IMR-90 (cell line): ENCODE data around the gene MYO3B. TPM values are rescaled to one million over a fixed set of nuclear protein-coding genes. Genes with fewer than 3 reads are reported as not detected.

Experiments
- ATAC-seq: fragments of 200-7000 bp; cut with Tn5 transposase; 2 replicates; pipeline ENCODE4 v1.9.1; 2020; ENCODE audit warnings: low read depth, mild to moderate bottlenecking, moderate library complexity
- BruUV-seq: library from RNA; stranded (reverse); fragments of 400-500 nt; replicated peaks from 2 replicates; lab custom pipeline; 2021; lab: Mats Ljungman, UMichigan
- CTCF ChIA-PET: fragments of 300-600 bp; formaldehyde crosslinking; extraction: SDS; loops from one replicate; lab custom pipeline; 2021; ENCODE audit warnings: antibody characterized with exemption; lab: Yijun Ruan, JAX
- POLR2A ChIA-PET: fragments of 300-600 bp; sonication (Branson Sonifier 250); formaldehyde crosslinking; loops from one replicate; lab custom pipeline; 2022; ENCODE audit warnings: antibody characterized with exemption; ENCODE audit not compliant: unreplicated experiment; lab: Charles Lee
- DNase-seq: peaks from one replicate; pipeline ENCODE4 v3.0.0; 2013
- H2AFZ ChIP-seq: replicated peaks from 2 replicates; pipeline ENCODE3; 2013; ENCODE audit warnings: low read length, mild to moderate bottlenecking; ENCODE audit not compliant: poor library complexity
- H2AK5ac ChIP-seq: 2 replicates; pipeline ENCODE4 v1.6.1; 2013; ENCODE audit warnings: low read depth, low read length, inconsistent platforms
- H2AK9ac ChIP-seq: replicated peaks from 2 replicates; pipeline ENCODE3; 2013; ENCODE audit warnings: mild to moderate bottlenecking, low read depth, low read length, moderate library complexity; ENCODE audit not compliant: poor library complexity
- H2BK120ac ChIP-seq: 2 replicates; pipeline ENCODE4 v1.6.1; 2013; ENCODE audit warnings: low read depth, low read length, inconsistent platforms
- H2BK15ac ChIP-seq: 3 replicates; pipeline ENCODE4 v1.6.1; 2013; ENCODE audit warnings: low read depth, low read length, inconsistent platforms
- H2BK20ac ChIP-seq: 2 replicates; pipeline ENCODE4 v1.6.1; 2013; ENCODE audit warnings: low read depth, mild to moderate bottlenecking, inconsistent platforms, low read length, moderate library complexity
- H2BK5ac ChIP-seq: 2 replicates; pipeline ENCODE4 v1.6.1; 2013; ENCODE audit warnings: mild to moderate bottlenecking, low read depth, low read length, inconsistent platforms; ENCODE audit not compliant: poor library complexity, severe bottlenecking
- H3K14ac ChIP-seq: replicated peaks from 2 replicates; pipeline ENCODE4 v1.6.1; 2013; ENCODE audit warnings: low read depth, low read length, inconsistent platforms
- H3K18ac ChIP-seq: 2 replicates; pipeline ENCODE4 v1.6.1; 2013; ENCODE audit warnings: low read depth, low read length, control low read depth
- H3K23ac ChIP-seq: 2 replicates; pipeline ENCODE4 v1.6.1; 2013; ENCODE audit warnings: low read depth, low read length, inconsistent platforms
- H3K27ac ChIP-seq: 2 replicates; pipeline ENCODE4 v1.5.1; 2013; ENCODE audit warnings: mild to moderate bottlenecking, control low read depth, low read length; ENCODE audit not compliant: insufficient read depth
- H3K27me3 ChIP-seq: 2 replicates; pipeline ENCODE4 v1.6.1; 2013; ENCODE audit warnings: low read length; ENCODE audit not compliant: control insufficient read depth, insufficient read depth
- H3K36me3 ChIP-seq: 2 replicates; pipeline ENCODE4 v1.6.1; 2013; ENCODE audit warnings: low read length, mixed read lengths; ENCODE audit not compliant: control insufficient read depth, insufficient read depth
- H3K4ac ChIP-seq: 2 replicates; pipeline ENCODE4 v1.6.1; 2013; ENCODE audit warnings: low read depth, low read length, inconsistent platforms
- H3K4me1 ChIP-seq: 2 replicates; pipeline ENCODE4 v1.6.1; 2013; ENCODE audit warnings: low read length, mixed read lengths; ENCODE audit not compliant: control insufficient read depth, insufficient read depth
- H3K4me2 ChIP-seq: 2 replicates; pipeline ENCODE4 v1.6.1; 2013; ENCODE audit warnings: low read depth, mild to moderate bottlenecking, control low read depth, low read length, moderate library complexity
- H3K4me3 ChIP-seq: 2 replicates; pipeline ENCODE4 v1.5.1; 2013; ENCODE audit warnings: low read depth, mild to moderate bottlenecking, control low read depth, low read length, moderate library complexity; ENCODE audit not compliant: insufficient read depth
- H3K56ac ChIP-seq: 2 replicates; pipeline ENCODE4 v1.6.1; 2013; ENCODE audit warnings: low read length, inconsistent platforms; ENCODE audit not compliant: insufficient read depth; ENCODE audit errors: extremely low read depth
- H3K79me1 ChIP-seq, 2 experiments: 2 replicates each; pipeline ENCODE4 v1.6.1; 2013; ENCODE audit warnings: low read length in 2 of 2, inconsistent platforms in 1 of 2, low read depth in 1 of 2
- H3K9ac ChIP-seq: 2 replicates; pipeline ENCODE4 v1.6.1; 2013; ENCODE audit warnings: low read depth, low read length, control low read depth
- H3K9me1 ChIP-seq: 2 replicates; pipeline ENCODE4 v1.6.1; 2013; ENCODE audit warnings: low read length, inconsistent platforms; ENCODE audit not compliant: insufficient read depth
- H3K9me3 ChIP-seq: 2 replicates; pipeline ENCODE4 v1.6.1; 2013; ENCODE audit warnings: low read length; ENCODE audit not compliant: control insufficient read depth, insufficient read depth
- H4K20me1 ChIP-seq: 2 replicates; pipeline ENCODE4 v1.6.1; 2013; ENCODE audit warnings: low read length, inconsistent platforms; ENCODE audit not compliant: insufficient read depth
- H4K5ac ChIP-seq: 2 replicates; pipeline ENCODE4 v1.6.1; 2013; ENCODE audit warnings: mild to moderate bottlenecking, low read depth, low read length, control low read depth
- H4K8ac ChIP-seq, 2 experiments: 2 replicates each; pipeline ENCODE4 v1.6.1; 2013; ENCODE audit warnings: low read depth in 2 of 2, low read length in 2 of 2, control low read depth in 1 of 2, inconsistent platforms in 1 of 2
- H4K91ac ChIP-seq: 2 replicates; pipeline ENCODE4 v1.6.1; 2013; ENCODE audit warnings: low read depth, low read length, inconsistent platforms; ENCODE audit not compliant: insufficient read depth
- BHLHE40 ChIP-seq: fragments of 150-350 bp; IDR thresholded peaks from 2 replicates; pipeline ENCODE4 v1.6.1; 2016; ENCODE audit warnings: mild to moderate bottlenecking, low read depth, low read length
- CEBPB ChIP-seq: IDR thresholded peaks from 2 replicates; pipeline ENCODE4 v1.6.1; 2012; ENCODE audit warnings: low read depth, low read length, improper control_type of control experiment
- CHD1 ChIP-seq: IDR thresholded peaks from 2 replicates; pipeline ENCODE4 v1.6.1; 2012; ENCODE audit warnings: low read depth, low read length, improper control_type of control experiment
- FOS ChIP-seq: fragments of 150-350 bp; IDR thresholded peaks from 2 replicates; pipeline ENCODE4 v1.6.1; 2016; ENCODE audit warnings: low read depth, low read length
- MAFK ChIP-seq: IDR thresholded peaks from 2 replicates; pipeline ENCODE4 v1.6.1; 2012; ENCODE audit warnings: low read depth, low read length, improper control_type of control experiment
- MAZ ChIP-seq: IDR thresholded peaks from 2 replicates; pipeline ENCODE4 v1.6.1; 2012; ENCODE audit warnings: low read depth, mild to moderate bottlenecking, low read length, improper control_type of control experiment, moderate library complexity, borderline replicate concordance
- MXI1 ChIP-seq: IDR thresholded peaks from 2 replicates; pipeline ENCODE4 v1.6.1; 2012; ENCODE audit warnings: low read depth, mild to moderate bottlenecking, low read length, moderate library complexity, borderline replicate concordance
- NFE2L2 ChIP-seq: fragments of 150-350 bp; IDR thresholded peaks from 2 replicates; pipeline ENCODE4 v1.6.1; 2016; ENCODE audit warnings: low read depth, mild to moderate bottlenecking, low read length
- POLR2A ChIP-seq: IDR thresholded peaks from 2 replicates; pipeline ENCODE4 v1.6.1; 2012; ENCODE audit warnings: mild to moderate bottlenecking, low read depth, low read length
- RAD21 ChIP-seq: IDR thresholded peaks from 2 replicates; pipeline ENCODE4 v1.6.1; 2012; ENCODE audit warnings: low read length, improper control_type of control experiment
- RCOR1 ChIP-seq: IDR thresholded peaks from 2 replicates; pipeline ENCODE4 v1.6.1; 2012; ENCODE audit warnings: mild to moderate bottlenecking, low read length, improper control_type of control experiment; ENCODE audit not compliant: insufficient replicate concordance
- RFX5 ChIP-seq: IDR thresholded peaks from 2 replicates; pipeline ENCODE4 v1.8.0; 2012; ENCODE audit warnings: low read depth, mild to moderate bottlenecking, low read length, moderate library complexity
- SMC3 ChIP-seq: fragments of 150-350 bp; IDR thresholded peaks from 2 replicates; pipeline ENCODE4 v1.6.1; 2016; ENCODE audit warnings: low read depth, mild to moderate bottlenecking, antibody characterized with exemption, low read length, moderate library complexity
- USF2 ChIP-seq: fragments of 150-350 bp; IDR thresholded peaks from 2 replicates; pipeline ENCODE4 v1.6.1; 2017; ENCODE audit warnings: mild to moderate bottlenecking, antibody characterized with exemption, low read length, low read depth
- WGBS, 2 experiments: methylation state at CpG; one replicate each; pipeline versions ENCODE4 v1.1.5 to v1.1.7; 2013; ENCODE audit warnings: missing lambda C conversion rate in 2 of 2; ENCODE audit not compliant: insufficient read length in 1 of 2; ENCODE audit errors: extremely low coverage in 2 of 2; 5-methylcytosine and 5-hydroxymethylcytosine counted together
- dilution Hi-C: fragments of 300-500 bp; cut with HindIII; formaldehyde crosslinking; loops from one replicate; pipeline ENCODE4 v1.14.3; 2018; ENCODE audit warnings: low sequenced_read_pairs; ENCODE audit not compliant: unreplicated experiment
- in situ Hi-C: fragments of 300-500 bp; cut with MboI; formaldehyde crosslinking; loops from 3 replicates; pipeline ENCODE4 v1.14.3; 2019; ENCODE audit warnings: low sequenced_read_pairs, inconsistent platforms, mixed read lengths
- intact Hi-C: fragments of 100-400 bp; cut with micrococcal nuclease; formaldehyde crosslinking; loops from 2 replicates; pipeline ENCODE4 v1.10.0; 2022
- polyA plus RNA-seq, 3 experiments: library from polyadenylated mRNA; depleted of rRNA; stranded (reverse); fragments of >200 nt; gene quantifications; 2 replicates each; pipeline ENCODE4 v1.2.3, GENCODE V29; 2012; ENCODE audit warnings: low replicate concordance in 1 of 3
- total RNA-seq: library from RNA; depleted of rRNA; stranded (reverse); fragments of >200 nt; gene quantifications from 2 replicates; pipeline ENCODE4 v1.2.3, GENCODE V29; 2012
- TF ChIP-seq, protein P1 (sequence below): conservative IDR thresholded peaks from 2 replicates; pipeline ENCODE4 v1.5.1; 2012; ENCODE audit warnings: mild to moderate bottlenecking, low read depth, low read length, improper control_type of control experiment
- TF ChIP-seq, protein P2 (sequence below): fragments of 150-350 bp; IDR thresholded peaks from 2 replicates; pipeline ENCODE4 v1.6.1; 2016; ENCODE audit warnings: low read depth, mild to moderate bottlenecking, low read length, moderate library complexity, borderline replicate concordance

The MYO3B gene
- total and polyA plus RNA-seq, 2 of the 4 experiments (the other 2 are of a cell fraction): 0.02 TPM; not detected in 1

DNA sequence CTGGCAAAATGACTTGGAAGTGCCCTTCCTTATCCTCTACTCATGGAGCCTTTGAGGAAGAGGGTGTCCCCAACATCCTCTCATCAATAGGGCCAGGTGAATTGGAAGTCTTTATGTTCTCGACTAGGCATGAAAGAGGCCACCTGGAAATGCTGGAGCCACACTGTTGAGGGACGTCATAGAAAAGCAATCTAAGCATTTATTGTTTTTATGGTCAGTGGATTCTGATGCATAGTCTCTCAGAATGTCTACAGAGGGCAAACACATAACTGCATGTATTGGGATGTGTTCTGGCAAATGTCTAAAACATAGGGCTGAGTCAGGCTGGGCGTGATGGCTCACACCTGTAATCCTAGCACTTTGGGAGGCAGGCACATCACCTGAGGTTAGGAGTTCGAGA is 290.6 kb downstream of the MYO3B start:
- no peak overlapping the region for H3K14ac ChIP-seq

More for the DNA sequence above, 290.6 kb downstream of the MYO3B start:
- no peaks in the 10 kb centered on the region for H4K20me1 ChIP-seq
- no peak overlapping the region for H3K4ac ChIP-seq
- no peak overlapping the region for H2BK15ac ChIP-seq
- H3K18ac ChIP-seq: no peak overlapping the region
- no TSS peak for BruUV-seq
- ChIA-PET POLR2A (no interaction called here), CTCF (no interaction called here)
- WGBS, 2 experiments: 20% methylated on average over 1 of the region's 4 CpGs; no CpG with 5 or more reads in 1 of the 2 experiments
- no peak overlapping the region for H4K91ac ChIP-seq
- no peak overlapping the region for H3K56ac ChIP-seq
- no peak overlapping the region for H2BK5ac ChIP-seq
- no peak overlapping the region for H3K4me3 ChIP-seq
- H2BK120ac ChIP-seq: no peak overlapping the region
- H2AK5ac ChIP-seq: no peak overlapping the region
- TF ChIP-seq MAFK (no peak), RAD21 (no peak), MAZ (no peak), CEBPB (no peak), MXI1 (no peak), NFE2L2 (no peak), SMC3 (no peak), USF2 (no peak), RCOR1 (no peak), CHD1 (no peak), RFX5 (no peak), POLR2A (no peak), BHLHE40 (no peak), FOS (no peak)
- TF ChIP-seq, protein P1, sequence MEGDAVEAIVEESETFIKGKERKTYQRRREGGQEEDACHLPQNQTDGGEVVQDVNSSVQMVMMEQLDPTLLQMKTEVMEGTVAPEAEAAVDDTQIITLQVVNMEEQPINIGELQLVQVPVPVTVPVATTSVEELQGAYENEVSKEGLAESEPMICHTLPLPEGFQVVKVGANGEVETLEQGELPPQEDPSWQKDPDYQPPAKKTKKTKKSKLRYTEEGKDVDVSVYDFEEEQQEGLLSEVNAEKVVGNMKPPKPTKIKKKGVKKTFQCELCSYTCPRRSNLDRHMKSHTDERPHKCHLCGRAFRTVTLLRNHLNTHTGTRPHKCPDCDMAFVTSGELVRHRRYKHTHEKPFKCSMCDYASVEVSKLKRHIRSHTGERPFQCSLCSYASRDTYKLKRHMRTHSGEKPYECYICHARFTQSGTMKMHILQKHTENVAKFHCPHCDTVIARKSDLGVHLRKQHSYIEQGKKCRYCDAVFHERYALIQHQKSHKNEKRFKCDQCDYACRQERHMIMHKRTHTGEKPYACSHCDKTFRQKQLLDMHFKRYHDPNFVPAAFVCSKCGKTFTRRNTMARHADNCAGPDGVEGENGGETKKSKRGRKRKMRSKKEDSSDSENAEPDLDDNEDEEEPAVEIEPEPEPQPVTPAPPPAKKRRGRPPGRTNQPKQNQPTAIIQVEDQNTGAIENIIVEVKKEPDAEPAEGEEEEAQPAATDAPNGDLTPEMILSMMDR: no peak
- TF ChIP-seq, protein P2, sequence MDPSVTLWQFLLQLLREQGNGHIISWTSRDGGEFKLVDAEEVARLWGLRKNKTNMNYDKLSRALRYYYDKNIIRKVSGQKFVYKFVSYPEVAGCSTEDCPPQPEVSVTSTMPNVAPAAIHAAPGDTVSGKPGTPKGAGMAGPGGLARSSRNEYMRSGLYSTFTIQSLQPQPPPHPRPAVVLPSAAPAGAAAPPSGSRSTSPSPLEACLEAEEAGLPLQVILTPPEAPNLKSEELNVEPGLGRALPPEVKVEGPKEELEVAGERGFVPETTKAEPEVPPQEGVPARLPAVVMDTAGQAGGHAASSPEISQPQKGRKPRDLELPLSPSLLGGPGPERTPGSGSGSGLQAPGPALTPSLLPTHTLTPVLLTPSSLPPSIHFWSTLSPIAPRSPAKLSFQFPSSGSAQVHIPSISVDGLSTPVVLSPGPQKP: no peak
- H3K9me3 ChIP-seq: no peaks in the 10 kb centered on the region
- no peak overlapping the region for H2AK9ac ChIP-seq
- ATAC-seq: no peak
- H3K9me1 ChIP-seq: no peaks in the 10 kb centered on the region
- H4K8ac ChIP-seq: no peak overlapping the region
- no peak overlapping the region for H3K4me2 ChIP-seq
- DNase-seq: no peak
- H3K23ac ChIP-seq: no peak overlapping the region
- H3K27ac ChIP-seq: no peak overlapping the region
- H4K5ac ChIP-seq: no peak overlapping the region
- intact Hi-C loops: no loop called here
- no peak overlapping the region for H2BK20ac ChIP-seq
- dilution Hi-C loops: no loop called here
- H3K36me3 ChIP-seq: no peaks in the 10 kb centered on the region
- no peak overlapping the region for H2AFZ ChIP-seq
- no peaks in the 10 kb centered on the region for H3K4me1 ChIP-seq
- in situ Hi-C loops: no loop called here
- H3K79me1 ChIP-seq: no peaks in the 10 kb centered on the region
- H3K27me3 ChIP-seq: no peaks in the 10 kb centered on the region
- H3K9ac ChIP-seq: no peak overlapping the region
